Measurements from ENCODE around the gene PDE11A. TPM values are rescaled to one million over a fixed set of nuclear protein-coding genes. Genes with fewer than 3 reads are reported as not detected.

The PDE11A gene
- total RNA-seq, 2 donors from 2014 or later: 1.5 to 1.9 TPM

GRCh38 chr2:177886824-177887223, 185.8 kb downstream of the PDE11A start:
- H3K27ac ChIP-seq (ENCODE audit: low read depth, low read length): no peak overlapping the region
- no peaks in the 10 kb centered on the region for H3K9me3 Mint-ChIP-seq
- H3K36me3 Mint-ChIP-seq (ENCODE audit: low read depth): no peaks in the 10 kb centered on the region
- H3K27ac Mint-ChIP-seq: no peak overlapping the region
- TF ChIP-seq CTCF (conservative IDR thresholded peaks at IDR 0.05): no peak
- H3K4me3 ChIP-seq (ENCODE audit: low read length): no peak overlapping the region
- DNase-seq: no peak
- H3K4me3 Mint-ChIP-seq: no peak overlapping the region
- peaks cover 10% of the 10 kb centered on the region for H3K27me3 Mint-ChIP-seq (ENCODE audit: insufficient read depth)
- peaks cover 10% of the 10 kb centered on the region for H3K4me1 Mint-ChIP-seq
- H3K9ac ChIP-seq (ENCODE audit: extremely low read depth, low read length, poor library complexity, severe bottlenecking): no peak overlapping the region
- no peaks in the 10 kb centered on the region for H3K27me3 ChIP-seq (ENCODE audit: control insufficient read depth, insufficient read depth, low read length, poor library complexity, severe bottlenecking)
- H3K36me3 ChIP-seq (ENCODE audit: control insufficient read depth, insufficient read depth, low read length): no peaks in the 10 kb centered on the region
- WGBS, 2 experiments (ENCODE audit: insufficient coverage in 1 of 2, insufficient read length in 1 of 2): 80 to 100% methylated on average over 1 of the region's 1 CpG
- H3K9me3 ChIP-seq (ENCODE audit: control insufficient read depth, low read length): no peaks in the 10 kb centered on the region
- peaks cover 2% of the 10 kb centered on the region for H3K4me1 ChIP-seq (ENCODE audit: control insufficient read depth, insufficient read depth, low read length)

- H3K36me3 ChIP-seq (ENCODE audit: control insufficient read depth, insufficient read depth, low read length): no peaks in the 10 kb centered on the region
- no peak for DNase-seq
- H3K36me3 Mint-ChIP-seq (ENCODE audit: low read depth): no peaks in the 10 kb centered on the region
- no peaks in the 10 kb centered on the region for H3K9me3 Mint-ChIP-seq
- peaks cover 10% of the 10 kb centered on the region for H3K4me1 Mint-ChIP-seq
- no peaks in the 10 kb centered on the region for H3K27me3 ChIP-seq (ENCODE audit: control insufficient read depth, insufficient read depth, low read length, poor library complexity, severe bottlenecking)
- H3K4me3 Mint-ChIP-seq: no peak overlapping the region
- H3K4me1 ChIP-seq (ENCODE audit: control insufficient read depth, insufficient read depth, low read length): peaks cover 2% of the 10 kb centered on the region
- no peak overlapping the region for H3K4me3 ChIP-seq (ENCODE audit: low read length)
- 98 to 100% methylated on average over 1 to 2 of the region's 2 CpGs for WGBS, 2 experiments (ENCODE audit: insufficient coverage in 1 of 2, insufficient read length in 1 of 2)
- H3K27ac Mint-ChIP-seq: no peak overlapping the region
- no peak for TF ChIP-seq CTCF (conservative IDR thresholded peaks at IDR 0.05)
- no peak overlapping the region for H3K9ac ChIP-seq (ENCODE audit: extremely low read depth, low read length, poor library complexity, severe bottlenecking)
- H3K9me3 ChIP-seq (ENCODE audit: control insufficient read depth, low read length): peaks cover 4% of the 10 kb centered on the region
- peaks cover 10% of the 10 kb centered on the region for H3K27me3 Mint-ChIP-seq (ENCODE audit: insufficient read depth)
- H3K27ac ChIP-seq (ENCODE audit: low read depth, low read length): no peak overlapping the region
These were observed 186.6 kb downstream of the PDE11A start for GRCh38 chr2:177885828-177886466.

- DNase-seq: no peak
- Mint-ChIP-seq H3K27me3 (ENCODE audit: insufficient read depth) (peaks cover 10% of the 10 kb centered on the region), H3K27ac (no peak overlapping the region), H3K36me3 (ENCODE audit: low read depth) (no peaks in the 10 kb centered on the region), H3K4me1 (no peaks in the 10 kb centered on the region), H3K9me3 (peaks cover 4% of the 10 kb centered on the region), H3K4me3 (no peak overlapping the region)
- 94 to 98% methylated on average over 2 of the region's 2 CpGs for WGBS, 2 experiments (ENCODE audit: insufficient coverage in 1 of 2, insufficient read length in 1 of 2)
- no peak overlapping the region for H3K4me3 ChIP-seq (ENCODE audit: low read length)
- peaks cover 14% of the 10 kb centered on the region for H3K9me3 ChIP-seq (ENCODE audit: control insufficient read depth, low read length)
- no peaks in the 10 kb centered on the region for H3K27me3 ChIP-seq (ENCODE audit: control insufficient read depth, insufficient read depth, low read length, poor library complexity, severe bottlenecking)
- no peaks in the 10 kb centered on the region for H3K4me1 ChIP-seq (ENCODE audit: control insufficient read depth, insufficient read depth, low read length)
- H3K36me3 ChIP-seq (ENCODE audit: control insufficient read depth, insufficient read depth, low read length): no peaks in the 10 kb centered on the region
- H3K27ac ChIP-seq (ENCODE audit: low read depth, low read length): no peak overlapping the region
- no peak for TF ChIP-seq CTCF (conservative IDR thresholded peaks at IDR 0.05)
- no peak overlapping the region for H3K9ac ChIP-seq (ENCODE audit: extremely low read depth, low read length, poor library complexity, severe bottlenecking)
These were observed 189.4 kb downstream of the PDE11A start for GRCh38 chr2:177883177-177883576.
